ENCODE measurements around the gene NCKIPSD.

NCKIPSD gene

GRCh38 chr3:48678566-48679380, 6.9 kb downstream of the NCKIPSD start:
- DNase-seq (ENCODE audit: low read depth), result no peak

- no peak for DNase-seq (ENCODE audit: low read depth)
Observed at GRCh38 chr3:48678056-48678455, 7.7 kb downstream of the NCKIPSD start.

GRCh38 chr3:48674505-48674904, 11.2 kb downstream of the NCKIPSD start:
- DNase-seq (ENCODE audit: low read depth), result no peak

- no peak for DNase-seq (ENCODE audit: low read depth)
Observed at GRCh38 chr3:48672522-48672921, 13.2 kb downstream of the NCKIPSD start.

GRCh38 chr3:48664929-48665328, 20.8 kb downstream of the NCKIPSD start:
- no peak for DNase-seq (ENCODE audit: low read depth)

GRCh38 chr3:48664313-48664644, 21.4 kb downstream of the NCKIPSD start:
- no peak for DNase-seq (ENCODE audit: low read depth)

- DNase-seq (ENCODE audit: low read depth), result peak; percentile 58
Observed at GRCh38 chr3:48663489-48664312, 22.0 kb downstream of the NCKIPSD start.

- DNase-seq (ENCODE audit: low read depth), result no peak
Observed at GRCh38 chr3:48662753-48663488, 22.8 kb downstream of the NCKIPSD start, which contains the start of gene CELSR3. Gene CELSR3, minus strand, starts transcription at chr3:48662886. Its CDS starts 252 bp downstream, at chr3:48662634.

GRCh38 chr3:48662145-48662752, 23.5 kb downstream of the NCKIPSD start:
- no peak for DNase-seq (ENCODE audit: low read depth)

GRCh38 chr3:48661501-48662144, 24.1 kb downstream of the NCKIPSD start:
- DNase-seq (ENCODE audit: low read depth), result peak; percentile 54

- DNase-seq (ENCODE audit: low read depth), result no peak
Observed at GRCh38 chr3:48660800-48661400, 24.8 kb downstream of the NCKIPSD start.

- no peak for DNase-seq (ENCODE audit: low read depth)
Observed at GRCh38 chr3:48656841-48657281, 28.9 kb downstream of the NCKIPSD start.

GRCh38 chr3:48656061-48656840, 29.5 kb downstream of the NCKIPSD start:
- DNase-seq (ENCODE audit: low read depth), result peak; percentile 78

- no peak for DNase-seq (ENCODE audit: low read depth)
Observed at GRCh38 chr3:48655606-48656005, 30.1 kb downstream of the NCKIPSD start.

- no peak for DNase-seq (ENCODE audit: low read depth)
Observed at GRCh38 chr3:48655063-48655462, 30.7 kb downstream of the NCKIPSD start.

- DNase-seq (ENCODE audit: low read depth), result no peak
Observed at GRCh38 chr3:48652923-48653715, 32.6 kb downstream of the NCKIPSD start.

- DNase-seq (ENCODE audit: low read depth), result no peak
Observed at GRCh38 chr3:48651771-48652170, 33.9 kb downstream of the NCKIPSD start.

GRCh38 chr3:48650723-48651122, 35.0 kb downstream of the NCKIPSD start:
- no peak for DNase-seq (ENCODE audit: low read depth)

GRCh38 chr3:48648188-48648850, 37.4 kb downstream of the NCKIPSD start:
- no peak for DNase-seq (ENCODE audit: low read depth)

Data from stimulated activated CD8-positive, alpha-beta memory T cell treated with anti-CD3 and anti-CD28 coated beads, Interleukin-12 subunit alpha, Interleukin-12 subunit beta, amount 100 ng/mL, for 4 hours (primary cell).